GM21529 (cell line): Measurements from ENCODE around the gene NRXN3.

ENCODE experiments used
- ATAC-seq: cut with Tn5 transposase; IDR thresholded peaks from one replicate; pipeline ENCODE4 v1.9.1; 2021; ENCODE audit not compliant: unreplicated experiment

Gene NRXN3

GRCh38 chr14:78173346-78174035 is 3.3 kb downstream of the NRXN3 start:
- no peak for ATAC-seq

- ATAC-seq, result no peak
Observed at GRCh38 chr14:78175412-78175811, 5.2 kb downstream of the NRXN3 start.

- no peak for ATAC-seq
Observed at GRCh38 chr14:78178071-78178470, 7.9 kb downstream of the NRXN3 start.

GRCh38 chr14:78178971-78179370 is 8.8 kb downstream of the NRXN3 start:
- ATAC-seq, result no peak

GRCh38 chr14:78181270-78181669 is 11.1 kb downstream of the NRXN3 start:
- no peak for ATAC-seq

GRCh38 chr14:78182722-78183121 is 12.5 kb downstream of the NRXN3 start:
- ATAC-seq, result no peak

GRCh38 chr14:78184157-78184556 is 14.0 kb downstream of the NRXN3 start:
- ATAC-seq, result no peak

- ATAC-seq, result no peak
Observed at GRCh38 chr14:78186277-78186676, 16.1 kb downstream of the NRXN3 start.

GRCh38 chr14:78188882-78189281 is 18.7 kb downstream of the NRXN3 start:
- no peak for ATAC-seq

GRCh38 chr14:78195431-78195830 is 25.3 kb downstream of the NRXN3 start:
- no peak for ATAC-seq

GRCh38 chr14:78196323-78196722 is 26.1 kb downstream of the NRXN3 start:
- no peak for ATAC-seq

GRCh38 chr14:78197051-78197450 is 26.9 kb downstream of the NRXN3 start:
- no peak for ATAC-seq

GRCh38 chr14:78202163-78202562 is 32.0 kb downstream of the NRXN3 start:
- no peak for ATAC-seq

- no peak for ATAC-seq
Observed at GRCh38 chr14:78202976-78203375, 32.8 kb downstream of the NRXN3 start.

GRCh38 chr14:78207414-78207813 is 37.2 kb downstream of the NRXN3 start:
- no peak for ATAC-seq

GRCh38 chr14:78220273-78220672 is 50.1 kb downstream of the NRXN3 start:
- ATAC-seq, result no peak

GRCh38 chr14:78222746-78223145 is 52.6 kb downstream of the NRXN3 start:
- no peak for ATAC-seq

GRCh38 chr14:78227248-78228077 is 57.3 kb downstream of the NRXN3 start:
- no peak for ATAC-seq

GRCh38 chr14:78228702-78229327 is 58.6 kb downstream of the NRXN3 start:
- no peak for ATAC-seq

- no peak for ATAC-seq
Observed at GRCh38 chr14:78232231-78233000, 62.2 kb downstream of the NRXN3 start.

- no peak for ATAC-seq
Observed at GRCh38 chr14:78238141-78238540, 68.0 kb downstream of the NRXN3 start.
